ENCODE results near the gene ARID3C.

GRCh38 chr9:34671307-34671706 is 42.4 kb upstream of the ARID3C start:
- no peak for TF ChIP-seq CTCF (IDR thresholded peaks at IDR 0.05 in 2 of 3, conservative IDR thresholded peaks at IDR 0.05 in 1 of 3; ENCODE audit: control insufficient read depth in 2 of 3, extremely low read depth in 1 of 3, insufficient read depth in 1 of 3, low read depth in 3 of 3, low read length in 3 of 3)
- TF ChIP-seq RCOR1 (conservative IDR thresholded peaks at IDR 0.05; ENCODE audit: low read depth, low read length), result no peak
- no peak for TF ChIP-seq PBX3 (IDR thresholded peaks at IDR 0.05; ENCODE audit: insufficient replicate concordance, low read depth, low read length)
- TF ChIP-seq NFIC (IDR thresholded peaks at IDR 0.05; ENCODE audit: low read depth, low read length), result no peak
- TF ChIP-seq BCL3 (IDR thresholded peaks at IDR 0.05; ENCODE audit: borderline replicate concordance, insufficient read depth, low read depth, low read length, poor library complexity, severe bottlenecking), result no peak
- no peak for TF ChIP-seq STAT1 (conservative IDR thresholded peaks at IDR 0.05)
- TF ChIP-seq USF2 (IDR thresholded peaks at IDR 0.05; ENCODE audit: borderline replicate concordance, low read depth, low read length), result no peak
- no peak for TF ChIP-seq POLR2AphosphoS5 (IDR thresholded peaks at IDR 0.05; ENCODE audit: low read length)
- TF ChIP-seq HDGF (IDR thresholded peaks at IDR 0.05), result no peak
- TF ChIP-seq RFX5 (IDR thresholded peaks at IDR 0.05; ENCODE audit: low read depth, low read length), result no peak
